Transverse colon (tissue), 4 donors: Measurements from ENCODE around the gene SMYD3. TPM values are rescaled to one million over a fixed set of nuclear protein-coding genes. Genes with fewer than 3 reads are reported as not detected.

Experiments used
- DNase-seq: peaks from one replicate; pipeline ENCODE4 v3.0.0-alpha.2; 2019
- H3K27ac ChIP-seq, 4 donors: fragments of 200-600 bp; sonication (generic); 2 replicates each; pipeline ENCODE4 v1.5.1; 2016 to 2018; ENCODE audit warnings: inconsistent platforms in 4 of 4
- H3K27me3 ChIP-seq: fragments of 200-600 bp; sonication (generic); 2 replicates; pipeline ENCODE4 v1.5.1; 2017; ENCODE audit warnings: inconsistent platforms
- H3K36me3 ChIP-seq, 4 donors: fragments of 200-600 bp; sonication (generic); 2 replicates each; pipeline ENCODE4 v1.5.1; 2017 to 2019; ENCODE audit warnings: inconsistent platforms in 4 of 4
- H3K4me1 ChIP-seq, 4 donors: fragments of 200-600 bp; sonication (generic); 2 replicates each; pipeline ENCODE4 v1.5.1; 2017 to 2020; ENCODE audit warnings: inconsistent platforms in 4 of 4
- H3K4me3 ChIP-seq, 4 donors: fragments of 200-600 bp; sonication (generic); 1 replicate in 1 of 4; 2 replicates in 3 of 4; pipeline versions ENCODE4 v1.5.1 to v1.6.1; 2017 to 2019; ENCODE audit warnings: inconsistent platforms in 4 of 4
- H3K9me3 ChIP-seq, 2 donors: fragments of 200-600 bp; sonication (generic); 2 replicates each; pipeline ENCODE4 v1.5.1; 2017 to 2019; ENCODE audit warnings: inconsistent platforms in 2 of 2
- CTCF ChIP-seq, 5 experiments: fragments of 200-600 bp in 3 of 5; fragments of 450-650 bp in 2 of 5; sonication (generic) in 3 of 5; IDR thresholded peaks; 1 replicate in 2 of 5; 2 replicates in 3 of 5; pipeline ENCODE4 v1.5.1; 2016 to 2017; ENCODE audit warnings: antibody characterized with exemption in 5 of 5, inconsistent platforms in 3 of 5, mild to moderate bottlenecking in 2 of 5, moderate library complexity in 1 of 5
- EP300 ChIP-seq: sonication (generic); formaldehyde crosslinking; IDR thresholded peaks from one replicate; pipeline ENCODE4 v1.6.1; 2017; ENCODE audit warnings: antibody characterized with exemption, low read depth
- POLR2A ChIP-seq: fragments of 450-650 bp; IDR thresholded peaks from one replicate; pipeline ENCODE4 v1.6.1; 2016; ENCODE audit warnings: antibody characterized with exemption, mild to moderate bottlenecking, moderate library complexity
- POLR2AphosphoS5 ChIP-seq, 3 donors: sonication (generic); formaldehyde crosslinking; IDR thresholded peaks; one replicate each; pipeline ENCODE4 v1.6.1; 2016; ENCODE audit warnings: antibody characterized with exemption in 3 of 3
- WGBS, 2 donors: methylation state at CpG; one replicate each; pipeline ENCODE4 v1.1.5; 2018; ENCODE audit warnings: low coverage in 1 of 2; 5-methylcytosine and 5-hydroxymethylcytosine counted together
- in situ Hi-C, 4 donors: fragments of 200-750 bp; cut with MboI; loops; one replicate each; pipeline versions ENCODE4 v1.15.0 to v1.15.1; 2017; ENCODE audit warnings: low sequenced_read_pairs in 3 of 4, low pct_ligation_motif_present in 1 of 4, low pct_unique_long_range_greater_than_20kb in 1 of 4
- intact Hi-C: fragments of 100-400 bp; cut with DNase I; formaldehyde crosslinking; loops from one replicate; pipeline ENCODE4 v1.15.1; 2023; ENCODE audit warnings: low total_unique reads
- total RNA-seq, 4 donors: library from RNA; depleted of rRNA; stranded (reverse); fragments of >200 nt; gene quantifications; one replicate each; pipeline ENCODE4 v1.1.0, GENCODE V29; 2016

The SMYD3 gene
- total RNA-seq, 4 donors from 2014 or later: 10.5 to 31.3 (median 25.8) TPM

GRCh38 chr1:246051909-246052518 is 455.1 kb downstream of the SMYD3 start:
- intact Hi-C loops: no loop called here
- DNase-seq: no peak
- Histone ChIP-seq H3K27me3 (no peaks in the 10 kb centered on the region), H3K9me3 (peaks cover 0 to 5% of the 10 kb centered on the region in 2 donors), H3K27ac (no peak overlapping the region), H3K36me3 (no peaks in the 10 kb centered on the region), H3K4me3 (no peak overlapping the region), H3K4me1 (peaks cover 0 to 2% (median 0%) of the 10 kb centered on the region in 4 donors)
- 68 to 71% methylated on average over 4 of the region's 4 CpGs for WGBS, 2 donors
- TF ChIP-seq POLR2A (no peak), CTCF (IDR thresholded peaks at IDR 0.05) (no peak), POLR2AphosphoS5 (IDR thresholded peaks at IDR 0.05) (no peak), EP300 (no peak)
- in situ Hi-C loops: no loop called here

GRCh38 chr1:246048693-246049092 is 458.4 kb downstream of the SMYD3 start:
- 86 to 93% methylated on average over 2 to 5 of the region's 5 CpGs for WGBS, 2 donors
- Histone ChIP-seq H3K27me3 (no peaks in the 10 kb centered on the region), H3K4me3 (no peak overlapping the region), H3K9me3 (no peaks in the 10 kb centered on the region), H3K27ac (no peak overlapping the region), H3K36me3 (no peaks in the 10 kb centered on the region), H3K4me1 (peaks cover 0 to 2% (median 0%) of the 10 kb centered on the region in 4 donors)
- intact Hi-C loops (no loop called here), in situ Hi-C loops (no loop called here)
- DNase-seq: no peak
- TF ChIP-seq POLR2A (no peak), EP300 (no peak)

GRCh38 chr1:246043556-246043955 is 463.5 kb downstream of the SMYD3 start:
- Histone ChIP-seq H3K4me3 (no peak overlapping the region), H3K9me3 (no peaks in the 10 kb centered on the region), H3K27ac (no peak overlapping the region), H3K36me3 (no peaks in the 10 kb centered on the region), H3K4me1 (no peaks in the 10 kb centered on the region), H3K27me3 (no peaks in the 10 kb centered on the region)
- no peak for DNase-seq
- WGBS, 2 donors: 48 to 59% methylated on average over 2 to 5 of the region's 5 CpGs
- no peak for TF ChIP-seq CTCF (IDR thresholded peaks at IDR 0.05)
- TF ChIP-seq POLR2AphosphoS5 (IDR thresholded peaks at IDR 0.05): no peak
- TF ChIP-seq POLR2A: no peak
- TF ChIP-seq EP300: no peak
- in situ Hi-C loops: no loop called here
- intact Hi-C loops: loop anchor here (5.0 kb wide), 1 partner anchor 444 kb away; no protein-coding TSS in a partner anchor

- Histone ChIP-seq H3K9me3 (no peaks in the 10 kb centered on the region), H3K4me1 (no peaks in the 10 kb centered on the region), H3K27ac (no peak overlapping the region), H3K27me3 (no peaks in the 10 kb centered on the region), H3K4me3 (no peak overlapping the region), H3K36me3 (no peaks in the 10 kb centered on the region)
- TF ChIP-seq POLR2AphosphoS5 (IDR thresholded peaks at IDR 0.05) (no peak), CTCF (IDR thresholded peaks at IDR 0.05) (no peak), POLR2A (no peak), EP300 (no peak)
- in situ Hi-C loops: no loop called here
- no peak for DNase-seq
- intact Hi-C loops: loop anchor here (5.0 kb wide), 1 partner anchor 446 kb away; no protein-coding TSS in a partner anchor
- 78 to 94% methylated on average over 5 of the region's 5 CpGs for WGBS, 2 donors
Observed at GRCh38 chr1:246041360-246041759, 465.7 kb downstream of the SMYD3 start.
